Inflammatory macrophage treated with lipopolysaccharide for 4 hours (primary cell): ENCODE measurements around the gene IL1RAPL1.

ENCODE experiments used
- DNase-seq: peaks from one replicate; pipeline ENCODE4 v3.0.0-alpha.2; 2020

IL1RAPL1 gene

GRCh38 chrX:29665532-29665931 lies 1078.3 kb downstream of the IL1RAPL1 start:
- DNase-seq, result no peak

GRCh38 chrX:29666366-29666765 lies 1079.1 kb downstream of the IL1RAPL1 start:
- DNase-seq, result no peak

- no peak for DNase-seq
These were observed 1084.2 kb downstream of the IL1RAPL1 start for GRCh38 chrX:29671421-29671820.

GRCh38 chrX:29687687-29688086 lies 1100.4 kb downstream of the IL1RAPL1 start:
- no peak for DNase-seq

- no peak for DNase-seq
These were observed 1102.8 kb downstream of the IL1RAPL1 start for GRCh38 chrX:29690061-29690460.

- DNase-seq, result no peak
These were observed 1103.8 kb downstream of the IL1RAPL1 start for GRCh38 chrX:29691044-29691443.

- no peak for DNase-seq
These were observed 1106.7 kb downstream of the IL1RAPL1 start for GRCh38 chrX:29693912-29694311.

GRCh38 chrX:29699239-29699638 lies 1112.0 kb downstream of the IL1RAPL1 start:
- no peak for DNase-seq

GRCh38 chrX:29707088-29707487 lies 1119.8 kb downstream of the IL1RAPL1 start:
- no peak for DNase-seq

- no peak for DNase-seq
These were observed 1133.9 kb downstream of the IL1RAPL1 start for GRCh38 chrX:29721152-29721551.

GRCh38 chrX:29724316-29724715 lies 1137.1 kb downstream of the IL1RAPL1 start:
- DNase-seq, result no peak

- DNase-seq, result no peak
These were observed 1139.6 kb downstream of the IL1RAPL1 start for GRCh38 chrX:29726811-29727210.

GRCh38 chrX:29728639-29729038 lies 1141.4 kb downstream of the IL1RAPL1 start:
- DNase-seq, result no peak

GRCh38 chrX:29744966-29745365 lies 1157.7 kb downstream of the IL1RAPL1 start:
- no peak for DNase-seq

- no peak for DNase-seq
These were observed 1159.1 kb downstream of the IL1RAPL1 start for GRCh38 chrX:29746326-29746725.

GRCh38 chrX:29762006-29762405 lies 1174.8 kb downstream of the IL1RAPL1 start:
- DNase-seq, result no peak

GRCh38 chrX:29775890-29776289 lies 1188.6 kb downstream of the IL1RAPL1 start:
- no peak for DNase-seq

- DNase-seq, result no peak
These were observed 1200.4 kb downstream of the IL1RAPL1 start for GRCh38 chrX:29787656-29788055.

GRCh38 chrX:29788991-29789699 lies 1201.9 kb downstream of the IL1RAPL1 start:
- DNase-seq, result no peak

- no peak for DNase-seq
These were observed 1205.1 kb downstream of the IL1RAPL1 start for GRCh38 chrX:29792335-29792734.

GRCh38 chrX:29797156-29797555 lies 1209.9 kb downstream of the IL1RAPL1 start:
- no peak for DNase-seq

- no peak for DNase-seq
These were observed 1211.2 kb downstream of the IL1RAPL1 start for GRCh38 chrX:29798469-29798868.

- DNase-seq, result no peak
These were observed 1225.9 kb downstream of the IL1RAPL1 start for GRCh38 chrX:29813174-29813573.

GRCh38 chrX:29824176-29824906 lies 1237.1 kb downstream of the IL1RAPL1 start:
- no peak for DNase-seq

- no peak for DNase-seq
These were observed 1239.5 kb downstream of the IL1RAPL1 start for GRCh38 chrX:29826742-29827141.
